Pancreas (tissue), 10 donors: ENCODE measurements around the gene ADPRHL1. TPM values are rescaled to one million over a fixed set of nuclear protein-coding genes. Genes with fewer than 3 reads are reported as not detected.

Experiments used
- ATAC-seq, 4 donors: fragments of 200-7000 bp; cut with Tn5 transposase; one replicate each; pipeline versions ENCODE4 v1.8.0 to v1.9.1; 2020; ENCODE audit warnings: mild to moderate bottlenecking in 4 of 4, moderate library complexity in 4 of 4
- DNase-seq, 6 donors: peaks; one replicate each; pipeline ENCODE4 v3.0.0-alpha.2; 2020
- FAIRE-seq: peaks from 2 replicates; lab custom pipeline; 2012; peaks lifted over from hg19 to GRCh38; lab: Jason Lieb, UNC
- H3K27ac ChIP-seq, 4 donors: fragments of 200-600 bp; sonication (generic); 1 replicate in 3 of 4; 2 replicates in 1 of 4; pipeline versions ENCODE4 v1.5.0 to v1.8.0; 2020
- H3K27me3 ChIP-seq, 4 donors: fragments of 200-600 bp; one replicate each; pipeline ENCODE4 v1.8.0; 2021
- H3K36me3 ChIP-seq, 3 donors: fragments of 200-600 bp; sonication (generic) in 1 of 3; one replicate each; pipeline versions ENCODE4 v1.5.0 to v1.8.0; 2020 to 2021
- H3K4me1 ChIP-seq, 3 donors: fragments of 200-600 bp; one replicate each; pipeline ENCODE4 v1.8.0; 2021
- H3K4me3 ChIP-seq, 4 donors: fragments of 200-600 bp; sonication (generic) in 2 of 4; one replicate each; pipeline versions ENCODE4 v1.5.0 to v1.8.0; 2020 to 2021
- H3K9me3 ChIP-seq, 4 donors: fragments of 200-600 bp; one replicate each; pipeline ENCODE4 v1.8.0; 2021
- CTCF ChIP-seq, 4 donors: fragments of 200-600 bp; sonication (generic) in 3 of 4; IDR thresholded peaks; one replicate each; pipeline versions ENCODE4 v1.5.0 to v1.8.0; 2021; ENCODE audit warnings: antibody characterized with exemption in 4 of 4
- WGBS, 2 donors: extraction: QIAGEN DNeasy Blood & Tissue Kit; methylation state at CpG; one replicate each; pipeline ENCODE4 v1.1.7; 2013; 5-methylcytosine and 5-hydroxymethylcytosine counted together
- intact Hi-C, 3 donors: fragments of 100-400 bp; cut with DNase I; formaldehyde crosslinking; loops; one replicate each; pipeline versions ENCODE4 v1.11.1 to v1.14.2; 2022
- polyA plus RNA-seq, 2 donors: library from polyadenylated mRNA; stranded (reverse); fragments of 200-250 nt; gene quantifications; one replicate each; pipeline ENCODE4 v1.2.3, GENCODE V29; 2013
- total RNA-seq, 6 donors: library from RNA; stranded (reverse); fragmentation: NEBNext Ultra II Directional in 4 of 6; extraction: Animal tissue kit (Norgen Biotek cat#: 25700) in 4 of 6; gene quantifications; one replicate each; pipeline versions ENCODE4 v1.2.1 to v1.2.4, GENCODE V29; 2021 to 2023
- donor health status: healthy with polysubstance abuse.
- donor health status: DM: no; HTN: no; CAD: no; lungs with moderate emphysema.
- donor health status: DM: no; HTN: no; CAD: no.
- donor health status: control.
- donor health status: control.
- donor health status: Bipolar disorder and iron deficiency.
- donor health status: DM: yes; HTN: yes; CAD: no.
- donor health status: DM: no; HTN: no; CAD: no.
- donor health status: DM: no; HTN: no; CAD: no.
- donor health status: DM: yes; HTN: yes; CAD: no.

ADPRHL1 gene
- total and polyA plus RNA-seq, 8 donors: 1.2 to 6.0 (median 3.0) TPM

- H3K36me3 ChIP-seq: no peaks in the 10 kb centered on the region
- intact Hi-C loops: no loop called here
Observed at GRCh38 chr13:113407103-113407530, 46.2 kb downstream of the ADPRHL1 start.

GRCh38 chr13:113406321-113407102 is 46.8 kb downstream of the ADPRHL1 start:
- Histone ChIP-seq H3K4me3 (no peak overlapping the region), H3K9me3 (no peaks in the 10 kb centered on the region), H3K36me3 (no peaks in the 10 kb centered on the region), H3K27ac (no peak overlapping the region), H3K27me3 (no peaks in the 10 kb centered on the region), H3K4me1 (no peaks in the 10 kb centered on the region)
- peak in 2 of 6 donors; percentile 10 to 37 for DNase-seq
- no peak for FAIRE-seq
- WGBS, 2 donors: 58 to 68% methylated on average over 28 of the region's 28 CpGs
- intact Hi-C loops: no loop called here
- TF ChIP-seq CTCF (IDR thresholded peaks at IDR 0.05): no peak
- ATAC-seq: no peak

More at GRCh38 chr13:113407103-113407530, 46.2 kb downstream of the ADPRHL1 start:
- H3K27me3 ChIP-seq: no peaks in the 10 kb centered on the region
- no peak overlapping the region for H3K4me3 ChIP-seq
- DNase-seq (peak in 2 of 6 donors; percentile 48 to 61), FAIRE-seq (no peak), ATAC-seq (no peak)
- H3K9me3 ChIP-seq: no peaks in the 10 kb centered on the region
- 66 to 82% methylated on average over 19 to 21 of the region's 21 CpGs for WGBS, 2 donors
- no peak for TF ChIP-seq CTCF (IDR thresholded peaks at IDR 0.05)
- H3K4me1 ChIP-seq: no peaks in the 10 kb centered on the region
- no peak overlapping the region for H3K27ac ChIP-seq

- 78 to 87% methylated on average over 38 of the region's 38 CpGs for WGBS, 2 donors
- Histone ChIP-seq H3K4me1 (no peaks in the 10 kb centered on the region), H3K9me3 (no peaks in the 10 kb centered on the region), H3K4me3 (no peak overlapping the region), H3K36me3 (no peaks in the 10 kb centered on the region), H3K27me3 (no peaks in the 10 kb centered on the region), H3K27ac (no peak overlapping the region)
- FAIRE-seq: no peak
- no peak for ATAC-seq
- intact Hi-C loops: no loop called here
- peak in 1 of 6 donors; percentile 47 for DNase-seq
- no peak for TF ChIP-seq CTCF (IDR thresholded peaks at IDR 0.05)
Observed at GRCh38 chr13:113405481-113406300, 47.6 kb downstream of the ADPRHL1 start.

GRCh38 chr13:113404723-113405471 is 48.4 kb downstream of the ADPRHL1 start:
- WGBS, 2 donors: 71 to 78% methylated on average over 32 to 34 of the region's 34 CpGs
- FAIRE-seq (no peak), DNase-seq (peak in 1 of 6 donors; percentile 50), ATAC-seq (no peak)
- Histone ChIP-seq H3K27ac (no peak overlapping the region), H3K9me3 (no peaks in the 10 kb centered on the region), H3K4me3 (no peak overlapping the region), H3K36me3 (no peaks in the 10 kb centered on the region), H3K4me1 (no peaks in the 10 kb centered on the region), H3K27me3 (no peaks in the 10 kb centered on the region)
- intact Hi-C loops: no loop called here
- no peak for TF ChIP-seq CTCF (IDR thresholded peaks at IDR 0.05)
